H1 (cell line): ENCODE measurements around the gene TAC4. TPM values are rescaled to one million over a fixed set of nuclear protein-coding genes. Genes with fewer than 3 reads are reported as not detected.

Source experiments
- CTCF ChIA-PET: fragments of 300-600 bp; sonication (Branson Sonifier 250); formaldehyde crosslinking; loops from one replicate; lab custom pipeline; 2021; ENCODE audit not compliant: partially characterized antibody; lab: Charles Lee
- POLR2A ChIA-PET: fragments of 300-600 bp; sonication (Branson Sonifier 250); formaldehyde crosslinking; loops from one replicate; lab custom pipeline; 2021; ENCODE audit warnings: inconsistent platforms; ENCODE audit not compliant: partially characterized antibody; lab: Charles Lee
- DNase-seq, 2 experiments: peaks; one replicate each; pipeline versions ENCODE4 v3.0.0 to v3.0.0-alpha.2; 2010 to 2022; ENCODE audit warnings: low spot score in 2 of 2, low read depth in 1 of 2, mixed read lengths in 1 of 2
- FAIRE-seq: peaks from 2 replicates; lab custom pipeline; 2011; peaks lifted over from hg19 to GRCh38; lab: Jason Lieb, UNC
- H2AFZ ChIP-seq: 2 replicates; pipeline ENCODE4 v1.8.1; 2012; ENCODE audit warnings: low read length, inconsistent platforms
- H2AK5ac ChIP-seq: 2 replicates; pipeline ENCODE4 v1.6.1; 2013; ENCODE audit warnings: low read depth, low read length
- H2BK120ac ChIP-seq: replicated peaks from 2 replicates; pipeline ENCODE3; 2013; ENCODE audit warnings: low read depth, low read length, inconsistent platforms
- H2BK12ac ChIP-seq: 2 replicates; pipeline ENCODE4 v1.6.1; 2013; ENCODE audit warnings: low read depth, low read length
- H2BK15ac ChIP-seq: 2 replicates; pipeline ENCODE4 v1.6.1; 2013; ENCODE audit warnings: low read length
- H2BK20ac ChIP-seq: 2 replicates; pipeline ENCODE4 v1.6.1; 2013; ENCODE audit warnings: low read length
- H2BK5ac ChIP-seq: 2 replicates; pipeline ENCODE4 v1.6.1; 2013; ENCODE audit warnings: low read depth, low read length
- H3K14ac ChIP-seq: 2 replicates; pipeline ENCODE4 v1.6.1; 2013; ENCODE audit warnings: inconsistent platforms; ENCODE audit not compliant: insufficient read length
- H3K18ac ChIP-seq: 2 replicates; pipeline ENCODE4 v1.6.1; 2013; ENCODE audit warnings: low read length; ENCODE audit errors: extremely low read depth
- H3K23ac ChIP-seq: 2 replicates; pipeline ENCODE4 v1.6.1; 2013; ENCODE audit warnings: inconsistent platforms; ENCODE audit not compliant: insufficient read length
- H3K23me2 ChIP-seq: 2 replicates; pipeline ENCODE4 v1.6.1; 2013; ENCODE audit warnings: low read depth, low read length
- H3K27ac ChIP-seq: 2 replicates; pipeline ENCODE4 v1.6.1; 2011; ENCODE audit warnings: low read depth, low read length, inconsistent platforms
- H3K27me3 ChIP-seq, 4 experiments: replicated peaks in 1 of 4; 1 replicate in 1 of 4; 2 replicates in 3 of 4; pipeline versions ENCODE4 v1.6.1 to v1.8.1; 2011 to 2013; ENCODE audit warnings: low read length in 3 of 4, mild to moderate bottlenecking in 3 of 4, inconsistent platforms in 2 of 4, mixed read lengths in 2 of 4, moderate library complexity in 1 of 4; ENCODE audit not compliant: control insufficient read depth in 3 of 4, insufficient read depth in 3 of 4; ENCODE audit errors: extremely low read depth in 1 of 4
- H3K36me3 ChIP-seq, 4 experiments: 2 replicates each; pipeline versions ENCODE4 v1.6.1 to v1.8.1; 2011 to 2013; ENCODE audit warnings: mild to moderate bottlenecking in 4 of 4, low read length in 3 of 4, moderate library complexity in 2 of 4, control low read depth in 1 of 4, inconsistent platforms in 1 of 4; ENCODE audit not compliant: insufficient read depth in 4 of 4, control insufficient read depth in 2 of 4
- H3K4ac ChIP-seq: replicated peaks from 2 replicates; pipeline ENCODE3; 2013; ENCODE audit warnings: low read length, low read depth, mixed read lengths, inconsistent platforms; ENCODE audit not compliant: insufficient read length
- H3K4me1 ChIP-seq, 4 experiments: replicated peaks in 1 of 4; 1 replicate in 1 of 4; 2 replicates in 3 of 4; pipeline versions ENCODE4 v1.6.1 to v1.8.1; 2011 to 2013; ENCODE audit warnings: low read length in 3 of 4, inconsistent platforms in 2 of 4, mixed read lengths in 1 of 4; ENCODE audit not compliant: insufficient read depth in 4 of 4, control insufficient read depth in 3 of 4
- H3K4me2 ChIP-seq, 2 experiments: 2 replicates each; pipeline versions ENCODE4 v1.6.1 to v1.8.1; 2011 to 2013; ENCODE audit warnings: low read depth in 2 of 2, low read length in 2 of 2, control low read depth in 1 of 2, inconsistent platforms in 1 of 2, mild to moderate bottlenecking in 1 of 2; ENCODE audit not compliant: insufficient read depth in 1 of 2
- H3K4me3 ChIP-seq, 4 experiments: fragments of 200-600, 300-600 bp in 1 of 4; sonication (generic), shearing (Covaris generic), sonication (Bioruptor Twin) in 1 of 4; 2 replicates each; pipeline versions ENCODE4 v1.5.1 to v1.8.1; 2011 to 2016; ENCODE audit warnings: low read length in 4 of 4, low read depth in 3 of 4, control low read depth in 2 of 4, inconsistent platforms in 2 of 4, mild to moderate bottlenecking in 2 of 4, mixed read lengths in 1 of 4, moderate library complexity in 1 of 4; ENCODE audit not compliant: insufficient read depth in 2 of 4; ENCODE audit errors: extremely low read depth in 1 of 4
- H3K56ac ChIP-seq: replicated peaks from 2 replicates; pipeline ENCODE3; 2013; ENCODE audit warnings: low read depth, mild to moderate bottlenecking, mixed read lengths, low read length, inconsistent platforms; ENCODE audit not compliant: insufficient read length
- H3K79me1 ChIP-seq: 2 replicates; pipeline ENCODE4 v1.6.1; 2013; ENCODE audit warnings: low read depth, low read length, control low read depth
- H3K79me2 ChIP-seq, 2 experiments: 2 replicates each; pipeline versions ENCODE4 v1.6.1 to v1.8.1; 2012 to 2013; ENCODE audit warnings: low read length in 2 of 2, mild to moderate bottlenecking in 2 of 2, inconsistent platforms in 1 of 2; ENCODE audit not compliant: insufficient read depth in 2 of 2, control insufficient read depth in 1 of 2
- H3K9ac ChIP-seq, 4 experiments: replicated peaks in 1 of 4; 1 replicate in 1 of 4; 2 replicates in 3 of 4; pipeline versions ENCODE4 v1.6.1 to v1.8.1; 2011 to 2013; ENCODE audit warnings: low read depth in 3 of 4, low read length in 3 of 4, control low read depth in 2 of 4, mild to moderate bottlenecking in 2 of 4, moderate library complexity in 2 of 4, inconsistent platforms in 1 of 4; ENCODE audit errors: extremely low read depth in 1 of 4
- H3K9me3 ChIP-seq, 2 experiments: 2 replicates each; pipeline versions ENCODE4 v1.6.1 to v1.8.1; 2012 to 2013; ENCODE audit warnings: mild to moderate bottlenecking in 2 of 2, moderate library complexity in 2 of 2, control low read depth in 1 of 2, inconsistent platforms in 1 of 2, low read depth in 1 of 2, low read length in 1 of 2, mixed read lengths in 1 of 2; ENCODE audit not compliant: insufficient read depth in 2 of 2
- H4K20me1 ChIP-seq, 2 experiments: replicated peaks in 1 of 2; 2 replicates each; pipeline versions ENCODE3 to v1.8.1; 2011 to 2013; ENCODE audit warnings: inconsistent platforms in 2 of 2, low read length in 2 of 2, mild to moderate bottlenecking in 1 of 2; ENCODE audit not compliant: insufficient read depth in 2 of 2, control insufficient read depth in 1 of 2
- H4K5ac ChIP-seq: 2 replicates; pipeline ENCODE4 v1.6.1; 2013; ENCODE audit warnings: low read length, low read depth, mixed read lengths, inconsistent platforms; ENCODE audit not compliant: insufficient read length
- H4K8ac ChIP-seq: 2 replicates; pipeline ENCODE4 v1.8.0; 2013; ENCODE audit warnings: mild to moderate bottlenecking, moderate library complexity, low read length, inconsistent platforms; ENCODE audit not compliant: insufficient read depth; ENCODE audit errors: extremely low read depth
- H4K91ac ChIP-seq: replicated peaks from 2 replicates; pipeline ENCODE3; 2013; ENCODE audit warnings: low read length, mixed read lengths, inconsistent platforms; ENCODE audit not compliant: insufficient read length
- ATF3 ChIP-seq: IDR thresholded peaks from 2 replicates; pipeline ENCODE4 v1.6.1; 2011; ENCODE audit warnings: low read depth, mild to moderate bottlenecking, low read length; ENCODE audit not compliant: insufficient read depth
- CBX5 ChIP-seq: fragments of 300-800, 300-1000 bp; sonication (generic); IDR thresholded peaks from 2 replicates; pipeline ENCODE4 v1.7.1; 2016; ENCODE audit warnings: antibody characterized with exemption, low read length, low read depth
- KDM1A ChIP-seq: fragments of 200-600, 300-600 bp; sonication (generic); IDR thresholded peaks from 2 replicates; pipeline ENCODE4 v1.7.1; 2016; ENCODE audit warnings: mild to moderate bottlenecking, low read length, borderline replicate concordance
- SP2 ChIP-seq: IDR thresholded peaks from 2 replicates; pipeline ENCODE4 v1.6.1; 2012; ENCODE audit warnings: mild to moderate bottlenecking, low read length, inconsistent platforms
- WGBS, 2 experiments: shearing (Covaris generic) in 1 of 2; methylation state at CpG; one replicate each; pipeline versions ENCODE4 v1.1.6 to v1.1.7; 2013 to 2015; ENCODE audit warnings: low lambda C conversion rate in 2 of 2, mixed read lengths in 2 of 2, inconsistent platforms in 1 of 2, low coverage in 1 of 2, missing lambda C conversion rate in 1 of 2; ENCODE audit not compliant: insufficient replicate concordance in 2 of 2, insufficient coverage in 1 of 2, insufficient read length in 1 of 2; ENCODE audit errors: extremely low coverage in 1 of 2, missing lambda C conversion rate in 1 of 2; 5-methylcytosine and 5-hydroxymethylcytosine counted together
- polyA plus RNA-seq, 7 experiments: library from polyadenylated mRNA; depleted of rRNA in 3 of 7; stranded (reverse) in 5 of 7; unstranded in 2 of 7; fragments of >200 nt in 5 of 7; fragments of 200-250 nt in 2 of 7; gene quantifications; 1 replicate in 5 of 7; 2 replicates in 1 of 7; 4 replicates in 1 of 7; pipeline versions ENCODE4 v1.2.1 to v1.2.3, GENCODE V29; 2011 to 2013; ENCODE audit warnings: missing spikeins in 2 of 7, mixed read lengths in 2 of 7
- total RNA-seq: library from RNA; stranded (reverse); fragmentation: NEBNext Ultra II Directional; extraction: Animal tissue kit (Norgen Biotek cat#: 25700); gene quantifications from 2 replicates; pipeline ENCODE4 v1.2.1, GENCODE V29; 2021

The TAC4 gene
- total and polyA plus RNA-seq, 2 of the 8 experiments (the other 6 are each of a cell fraction or from before 2014, with no cell fraction given), result 0.15 TPM; not detected in 1

GRCh38 chr17:49872754-49873377, 25.0 kb upstream of the TAC4 start:
- Histone ChIP-seq H4K91ac (no peak overlapping the region), H2AFZ (no peak overlapping the region), H2BK15ac (peak overlapping the region; percentile 72), H2BK20ac (0 out of 2 replicates have a peak overlapping the region, but pooled peaks have one; percentile 13), H2BK5ac (no peak overlapping the region), H3K23me2 (no peaks in the 10 kb centered on the region), H3K79me1 (no peaks in the 10 kb centered on the region), H4K5ac (no peak overlapping the region), H2BK12ac (peak overlapping the region; percentile 33; the same call in 1 of the 2 replicates), H3K36me3 (no peaks in the 10 kb centered on the region), H3K9ac (no peak overlapping the region), H3K23ac (no peak overlapping the region), H3K18ac (0 out of 2 replicates have a peak overlapping the region, but pooled peaks have one; percentile 15)
- no peak for TF ChIP-seq SP2
- TF ChIP-seq KDM1A, result no peak
- TF ChIP-seq CBX5, result no peak
- no peak for TF ChIP-seq ATF3
- TF ChIP-seq, all 59 proteins: peak for 0
- H4K8ac ChIP-seq, result no peak overlapping the region
- POLR2A ChIA-PET, result interaction anchor here (1.1 to 1.2 kb wide), 2 partner anchors 8 to 13 kb away, joined by 4 to 6 read pairs; no protein-coding TSS in a partner anchor
- no peaks in the 10 kb centered on the region for H4K20me1 ChIP-seq
- no peak overlapping the region for H3K27ac ChIP-seq
- H2BK120ac ChIP-seq, result no peak overlapping the region
- H3K4me2 ChIP-seq, result no peak overlapping the region
- no peak overlapping the region for H3K4me3 ChIP-seq
- H3K79me2 ChIP-seq, result no peaks in the 10 kb centered on the region
- DNase-seq (no peak), FAIRE-seq (no peak)
- 0 out of 2 replicates have a peak overlapping the region, but pooled peaks have one; percentile 26 for H2AK5ac ChIP-seq
- H3K14ac ChIP-seq, result no peak overlapping the region
- H3K56ac ChIP-seq, result no peak overlapping the region
- peak overlapping the region; percentile 73 for H3K4ac ChIP-seq
- CTCF ChIA-PET, result interaction anchor here (0.6 to 13.4 kb wide), 11 partner anchors 10 to 305 kb away, joined by 3 to 217 read pairs (median 3); partner anchors contain the start of gene DLX3
- peaks cover 0 to 16% (median 11%) of the 10 kb centered on the region in 4 experiments; a peak in 6 of 7 replicates for H3K4me1 ChIP-seq
- WGBS, 2 experiments, result 78% methylated on average over 6 of the region's 6 CpGs; no CpG with 5 or more reads in 1 of the 2 experiments
- H3K27me3 ChIP-seq, result no peaks in the 10 kb centered on the region; a peak in 1 of 7 replicates
- H3K9me3 ChIP-seq, result no peaks in the 10 kb centered on the region
